NCI-H226 (cell line): ENCODE measurements around the gene HS3ST6.
A peak's percentile ranks its signal among the peaks of the same experiment; 100 is the strongest.
"Not testable (repeated sequence)": the region's sequence is repeated elsewhere in the genome, so short reads cannot be mapped to it uniquely, and the experiment has no call there.

ENCODE experiments used
- DNase-seq: peaks from one replicate; pipeline ENCODE4 v3.0.0-alpha.2; 2015

Gene HS3ST6

GRCh38 chr16:1918351-1919326, at the start of gene HS3ST6:
Gene HS3ST6 (minus strand): TSS chr16:1918415. CDS start chr16:1918323, 92 bp downstream.
- no peak for DNase-seq

GRCh38 chr16:1966460-1966859, 48.2 kb upstream of the HS3ST6 start, which contains the start of gene RNF151:
Gene RNF151 (plus strand): TSS chr16:1966856. CDS start chr16:1966882, 26 bp downstream.
- no peak for DNase-seq

GRCh38 chr16:1965396-1966001, 47.3 kb upstream of the HS3ST6 start:
- DNase-seq = no peak

- peak; percentile 97 for DNase-seq
Measured at GRCh38 chr16:1964506-1965395, 46.5 kb upstream of the HS3ST6 start, which contains the start of gene RPS2. Gene RPS2 (minus strand): TSS chr16:1964826. CDS start chr16:1964625, 201 bp downstream.

GRCh38 chr16:1963806-1964505, 45.7 kb upstream of the HS3ST6 start:
- DNase-seq = no peak

GRCh38 chr16:1962161-1963153, 44.2 kb upstream of the HS3ST6 start:
- not testable (repeated sequence) for DNase-seq

GRCh38 chr16:1961651-1962067, 43.4 kb upstream of the HS3ST6 start:
- no peak for DNase-seq

- no peak for DNase-seq
Measured at GRCh38 chr16:1960665-1961630, 42.7 kb upstream of the HS3ST6 start.

- DNase-seq = peak; percentile 82
Measured at GRCh38 chr16:1959269-1960039, 41.2 kb upstream of the HS3ST6 start, which contains the start of gene NDUFB10. Gene NDUFB10 (plus strand): TSS chr16:1959538. CDS start chr16:1959625, 87 bp downstream.

- no peak for DNase-seq
Measured at GRCh38 chr16:1958715-1959268, 40.6 kb upstream of the HS3ST6 start.

GRCh38 chr16:1958143-1958491, 39.9 kb upstream of the HS3ST6 start:
- DNase-seq = not testable (repeated sequence)

GRCh38 chr16:1957434-1958142, 39.4 kb upstream of the HS3ST6 start:
- DNase-seq = not testable (repeated sequence)

- no peak for DNase-seq
Measured at GRCh38 chr16:1953734-1954133, 35.5 kb upstream of the HS3ST6 start.

- no peak for DNase-seq
Measured at GRCh38 chr16:1950559-1950958, 32.3 kb upstream of the HS3ST6 start.

- DNase-seq = no peak
Measured at GRCh38 chr16:1950047-1950446, 31.8 kb upstream of the HS3ST6 start.

GRCh38 chr16:1949507-1949906, 31.3 kb upstream of the HS3ST6 start:
- no peak for DNase-seq

- DNase-seq = no peak
Measured at GRCh38 chr16:1947369-1947670, 29.1 kb upstream of the HS3ST6 start.
